Measurements from ENCODE around the gene RAB31. TPM values are rescaled to one million over a fixed set of nuclear protein-coding genes. Genes with fewer than 3 reads are reported as not detected.
A peak's percentile ranks its signal among the peaks of the same experiment; 100 is the strongest.

The RAB31 gene
- total RNA-seq, 1 donor from 2014 or later, result 47.7 TPM

DNA sequence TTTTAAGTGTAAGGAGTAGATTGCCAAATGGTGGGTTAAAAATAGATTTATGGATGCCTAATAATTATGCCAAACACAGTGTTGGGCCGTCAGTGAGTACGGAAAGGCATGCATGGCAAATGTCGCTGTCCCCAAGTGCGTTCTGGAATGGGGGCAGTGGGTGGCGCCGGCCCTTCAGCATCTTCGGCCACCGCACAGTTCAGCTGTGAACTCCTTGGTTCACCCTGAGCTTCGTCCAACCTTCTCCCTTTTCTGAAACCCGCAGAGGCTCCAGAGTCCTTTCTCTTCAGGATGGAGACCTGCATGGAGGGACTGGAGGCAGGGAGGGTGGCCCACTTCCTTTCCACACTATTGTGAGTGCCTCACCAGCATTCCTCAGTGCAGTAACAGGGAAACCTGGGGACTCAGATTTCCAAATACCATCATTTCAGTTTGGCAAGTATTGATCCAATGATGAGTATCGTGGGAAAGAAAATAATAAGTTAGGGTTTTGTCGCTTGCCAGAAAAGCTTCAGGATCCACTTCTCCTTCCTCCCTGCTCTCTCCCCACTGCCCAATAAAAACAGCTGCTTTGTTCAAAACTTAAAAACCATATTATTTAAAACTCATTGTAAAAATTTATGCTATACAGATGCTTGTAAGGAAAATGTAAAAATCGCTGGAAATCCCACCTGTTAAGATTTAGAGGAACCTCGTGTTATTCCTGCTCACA lies 103.0 kb downstream of the RAB31 start:
- TF ChIP-seq, protein P1, sequence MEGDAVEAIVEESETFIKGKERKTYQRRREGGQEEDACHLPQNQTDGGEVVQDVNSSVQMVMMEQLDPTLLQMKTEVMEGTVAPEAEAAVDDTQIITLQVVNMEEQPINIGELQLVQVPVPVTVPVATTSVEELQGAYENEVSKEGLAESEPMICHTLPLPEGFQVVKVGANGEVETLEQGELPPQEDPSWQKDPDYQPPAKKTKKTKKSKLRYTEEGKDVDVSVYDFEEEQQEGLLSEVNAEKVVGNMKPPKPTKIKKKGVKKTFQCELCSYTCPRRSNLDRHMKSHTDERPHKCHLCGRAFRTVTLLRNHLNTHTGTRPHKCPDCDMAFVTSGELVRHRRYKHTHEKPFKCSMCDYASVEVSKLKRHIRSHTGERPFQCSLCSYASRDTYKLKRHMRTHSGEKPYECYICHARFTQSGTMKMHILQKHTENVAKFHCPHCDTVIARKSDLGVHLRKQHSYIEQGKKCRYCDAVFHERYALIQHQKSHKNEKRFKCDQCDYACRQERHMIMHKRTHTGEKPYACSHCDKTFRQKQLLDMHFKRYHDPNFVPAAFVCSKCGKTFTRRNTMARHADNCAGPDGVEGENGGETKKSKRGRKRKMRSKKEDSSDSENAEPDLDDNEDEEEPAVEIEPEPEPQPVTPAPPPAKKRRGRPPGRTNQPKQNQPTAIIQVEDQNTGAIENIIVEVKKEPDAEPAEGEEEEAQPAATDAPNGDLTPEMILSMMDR (IDR thresholded peaks at IDR 0.05; ENCODE audit: insufficient read depth, low read length, severe bottlenecking), result no peak
- Histone ChIP-seq H3K36me3 (ENCODE audit: control insufficient read depth, insufficient read depth, low read length) (peaks cover 1% of the 10 kb centered on the region), H3K27me3 (ENCODE audit: control insufficient read depth, insufficient read depth, low read length) (no peaks in the 10 kb centered on the region), H3K4me3 (ENCODE audit: low read depth, low read length) (no peak overlapping the region)
- no peak for FAIRE-seq
- no peak for DNase-seq (ENCODE audit: low read depth)

DNA sequence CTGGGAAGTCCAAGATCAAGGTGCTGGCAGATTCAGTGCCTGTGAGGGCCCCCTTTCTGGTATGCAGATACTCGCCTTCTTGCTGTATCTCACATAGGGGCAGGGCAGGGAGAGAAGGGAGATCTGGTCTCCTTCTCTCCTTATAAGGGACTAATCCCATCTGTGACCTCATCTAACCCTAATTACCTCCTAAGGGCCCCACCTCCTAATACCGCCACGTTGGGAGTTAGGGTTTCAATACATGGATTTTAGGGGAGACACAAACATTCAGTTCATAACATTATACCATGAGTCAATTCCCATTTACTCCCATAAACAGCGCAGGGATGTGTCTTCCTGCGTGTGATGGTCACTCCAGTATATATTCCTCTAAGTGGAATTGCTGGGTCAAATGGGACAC lies 103.9 kb downstream of the RAB31 start:
- Histone ChIP-seq H3K36me3 (ENCODE audit: control insufficient read depth, insufficient read depth, low read length) (peaks cover 1% of the 10 kb centered on the region), H3K27me3 (ENCODE audit: control insufficient read depth, insufficient read depth, low read length) (no peaks in the 10 kb centered on the region), H3K4me3 (ENCODE audit: low read depth, low read length) (no peak overlapping the region)
- no peak for DNase-seq (ENCODE audit: low read depth)
- TF ChIP-seq, protein P1 (IDR thresholded peaks at IDR 0.05; ENCODE audit: insufficient read depth, low read length, severe bottlenecking), result no peak
- no peak for FAIRE-seq

DNA sequence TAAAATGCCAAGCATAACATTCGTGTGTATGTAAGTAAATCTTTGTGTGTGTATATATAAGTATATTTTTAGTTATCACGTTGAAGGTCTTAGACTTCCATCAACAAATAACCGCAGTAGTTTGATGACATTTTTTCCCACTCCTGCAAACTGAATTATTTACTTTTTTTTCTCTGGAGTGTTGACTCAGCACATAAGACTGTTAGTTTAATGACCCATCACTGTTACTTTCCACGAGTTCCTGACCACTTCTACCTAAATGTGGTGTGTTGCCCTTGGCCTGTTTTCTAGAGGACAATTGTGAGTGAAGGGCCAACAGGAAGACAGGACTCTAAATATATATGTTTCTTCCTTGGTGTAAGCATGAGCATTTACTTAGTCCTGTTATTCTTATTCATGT lies 106.3 kb downstream of the RAB31 start:
- Histone ChIP-seq H3K27me3 (ENCODE audit: control insufficient read depth, insufficient read depth, low read length) (no peaks in the 10 kb centered on the region), H3K4me3 (ENCODE audit: low read depth, low read length) (no peak overlapping the region), H3K36me3 (ENCODE audit: control insufficient read depth, insufficient read depth, low read length) (peaks cover 1% of the 10 kb centered on the region)
- TF ChIP-seq, protein P1 (IDR thresholded peaks at IDR 0.05; ENCODE audit: insufficient read depth, low read length, severe bottlenecking), result no peak
- FAIRE-seq, result no peak
- DNase-seq (ENCODE audit: low read depth), result peak; percentile 62

DNA sequence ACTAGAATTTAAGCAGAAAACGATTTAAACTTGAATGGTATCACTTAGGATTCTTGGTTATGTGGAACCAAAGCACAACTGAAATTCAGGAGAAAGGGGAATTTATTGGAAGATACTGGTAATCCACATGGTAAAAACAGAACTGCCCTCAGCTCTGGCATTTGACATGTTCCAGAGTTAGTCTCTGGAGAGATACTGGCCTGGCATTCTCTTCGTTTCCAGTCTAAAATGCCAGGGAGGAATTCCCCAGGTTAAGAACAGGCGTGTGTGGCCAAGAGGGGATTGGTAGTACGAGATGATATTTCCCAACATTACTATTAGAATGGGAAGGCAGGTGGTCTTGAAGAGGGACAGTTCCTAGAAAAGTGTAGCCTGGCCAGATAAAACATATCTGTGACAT lies 109.2 kb downstream of the RAB31 start:
- Histone ChIP-seq H3K4me3 (ENCODE audit: low read depth, low read length) (no peak overlapping the region), H3K36me3 (ENCODE audit: control insufficient read depth, insufficient read depth, low read length) (no peaks in the 10 kb centered on the region), H3K27me3 (ENCODE audit: control insufficient read depth, insufficient read depth, low read length) (no peaks in the 10 kb centered on the region)
- no peak for DNase-seq (ENCODE audit: low read depth)
- TF ChIP-seq, protein P1 (IDR thresholded peaks at IDR 0.05; ENCODE audit: insufficient read depth, low read length, severe bottlenecking), result no peak
- FAIRE-seq, result no peak

DNA sequence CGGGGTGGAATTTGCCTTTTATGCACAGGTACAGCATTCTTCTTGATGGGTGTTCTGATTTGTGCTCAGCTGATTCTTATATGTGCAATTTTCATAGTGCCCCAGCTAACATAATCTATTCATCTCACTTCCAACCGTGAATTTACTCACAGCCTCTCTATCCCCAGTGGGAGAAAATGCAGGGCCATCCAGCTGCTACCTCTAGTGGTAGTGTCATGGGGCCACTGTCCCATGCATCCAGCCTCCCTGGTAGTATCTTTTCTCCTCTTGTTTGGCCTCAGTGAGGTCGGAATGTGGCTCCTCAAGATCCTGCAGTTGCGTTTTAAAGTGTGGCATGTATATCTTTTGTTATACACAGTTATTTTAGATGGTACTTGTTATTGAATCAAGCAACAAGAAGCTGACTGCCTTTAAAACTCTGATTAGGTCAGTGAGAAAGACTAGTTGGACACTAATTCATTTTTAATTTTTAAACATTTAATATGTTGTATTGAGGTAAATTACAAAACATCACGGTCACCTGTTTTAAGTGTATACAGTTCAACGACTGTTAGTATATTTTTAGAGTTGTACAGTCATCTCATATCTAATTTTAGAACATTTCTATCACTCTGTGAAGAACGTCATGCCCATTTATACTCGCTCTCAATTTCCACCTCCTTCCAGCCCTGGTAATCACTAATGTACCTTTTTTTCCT lies 109.8 kb downstream of the RAB31 start:
- no peak for DNase-seq (ENCODE audit: low read depth)
- no peaks in the 10 kb centered on the region for H3K36me3 ChIP-seq (ENCODE audit: control insufficient read depth, insufficient read depth, low read length)
- TF ChIP-seq, protein P1 (IDR thresholded peaks at IDR 0.05; ENCODE audit: insufficient read depth, low read length, severe bottlenecking), result no peak
- no peak overlapping the region for H3K4me3 ChIP-seq (ENCODE audit: low read depth, low read length)
- no peak for FAIRE-seq
- no peaks in the 10 kb centered on the region for H3K27me3 ChIP-seq (ENCODE audit: control insufficient read depth, insufficient read depth, low read length)
